ENCODE measurements around the gene POLR3K. TPM values are rescaled to one million over a fixed set of nuclear protein-coding genes. Genes with fewer than 3 reads are reported as not detected.

POLR3K gene
- 10 to 100 TPM; 31.1 to 35.8 TPM for total RNA-seq
- 18.0 TPM for polyA plus RNA-seq (2013, experiment 1 of 2)
- 16.7 TPM for polyA plus RNA-seq (2013, experiment 2 of 2)
- long read RNA-seq, experiment 1, transcript POLR3K-201 (3 exons, 1,392 nt), result major isoform, 27 of 27 reads
- long read RNA-seq, experiment 1, partial matches to known transcripts, result 0 of 27 reads
- long read RNA-seq, experiment 1, other reads (novel, unspliced or antisense), result 0 of 27 reads
- long read RNA-seq, experiment 2, transcript POLR3K-201 (3 exons, 1,392 nt), result major isoform, 39 of 40 reads
- long read RNA-seq, experiment 2, partial matches to known transcripts, result 0 of 40 reads
- long read RNA-seq, experiment 2, other reads (novel, unspliced or antisense), result 1 of 40 reads
- long read RNA-seq, experiment 3, transcript POLR3K-201 (3 exons, 1,392 nt), result major isoform, 26 of 27 reads
- long read RNA-seq, experiment 3, partial matches to known transcripts, result 1 of 27 reads
- long read RNA-seq, experiment 3, other reads (novel, unspliced or antisense), result 0 of 27 reads
- long read RNA-seq, experiment 4, transcript POLR3K-201 (3 exons, 1,392 nt), result major isoform, 26 of 27 reads
- long read RNA-seq, experiment 4, partial matches to known transcripts, result 0 of 27 reads
- long read RNA-seq, experiment 4, other reads (novel, unspliced or antisense), result 1 of 27 reads

DNA sequence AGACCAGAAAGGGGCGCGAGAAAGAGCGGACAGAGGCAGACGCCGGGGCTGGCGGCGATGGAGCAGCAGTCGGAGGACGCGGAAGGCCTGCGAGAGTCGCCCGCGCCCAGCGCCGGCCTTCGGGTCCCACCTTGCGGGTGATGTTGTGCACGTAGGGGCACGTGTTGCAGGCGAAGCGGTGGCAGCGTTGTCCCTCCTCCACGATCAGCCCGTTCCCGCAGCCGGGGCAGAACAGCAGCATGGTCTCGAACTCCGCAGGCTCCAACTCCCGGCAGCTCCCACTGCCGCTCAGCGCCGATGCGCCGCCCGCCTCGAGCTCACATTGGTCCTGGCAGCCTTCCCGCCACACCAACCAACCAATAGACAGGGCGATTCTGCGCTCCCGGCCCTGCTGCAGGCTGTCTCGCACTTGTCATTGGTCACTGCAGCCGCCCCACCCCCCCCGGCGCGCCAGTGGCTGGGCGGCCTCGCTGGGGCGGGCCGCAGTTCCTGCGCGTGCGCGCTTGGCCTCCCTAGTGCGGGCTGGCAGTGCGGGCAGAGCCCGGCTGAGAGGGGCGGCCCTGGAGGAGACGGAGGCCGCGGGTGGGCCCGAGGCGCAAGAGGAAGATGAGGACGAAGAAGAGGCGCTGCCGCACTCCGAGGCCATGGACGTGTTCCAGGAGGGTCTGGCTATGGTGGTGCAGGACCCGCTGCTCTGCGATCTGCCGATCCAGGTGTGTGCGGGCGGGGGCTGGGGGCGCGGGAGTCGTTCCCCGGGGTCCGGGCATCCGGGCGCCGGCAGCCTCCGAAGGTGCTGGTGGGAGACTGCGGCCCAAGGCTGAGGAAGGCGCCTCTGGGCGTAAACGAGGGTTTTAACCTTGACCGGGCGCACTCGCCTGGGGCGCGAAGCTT lies at the start of gene POLR3K, which contains the start of gene SNRNP25:
POLR3K (minus strand) TSS at position 263 of the 891 bp plus-strand sequence; CDS start at position 241, 22 bp downstream.
SNRNP25 (plus strand) TSS at position 483 of the 891 bp plus-strand sequence; CDS start at position 672, 189 bp downstream.
- Mint-ChIP-seq H3K4me3 (peak within 1 kb of the TSS; percentile 97), H3K4me1 (peaks cover 13% of the 10 kb centered on the region), H3K27me3 (ENCODE audit: insufficient read depth) (no peaks in the 10 kb centered on the region), H3K9me3 (peaks cover 2% of the 10 kb centered on the region), H3K36me3 (ENCODE audit: low read depth) (peaks cover 46% of the 10 kb centered on the region), H3K27ac (peak within 1 kb of the TSS; percentile 99)
- DNase-seq, result peak; percentile 100
- H3K4me3 ChIP-seq (ENCODE audit: low read length), result peak within 1 kb of the TSS; percentile 81
- TF ChIP-seq, protein P1, sequence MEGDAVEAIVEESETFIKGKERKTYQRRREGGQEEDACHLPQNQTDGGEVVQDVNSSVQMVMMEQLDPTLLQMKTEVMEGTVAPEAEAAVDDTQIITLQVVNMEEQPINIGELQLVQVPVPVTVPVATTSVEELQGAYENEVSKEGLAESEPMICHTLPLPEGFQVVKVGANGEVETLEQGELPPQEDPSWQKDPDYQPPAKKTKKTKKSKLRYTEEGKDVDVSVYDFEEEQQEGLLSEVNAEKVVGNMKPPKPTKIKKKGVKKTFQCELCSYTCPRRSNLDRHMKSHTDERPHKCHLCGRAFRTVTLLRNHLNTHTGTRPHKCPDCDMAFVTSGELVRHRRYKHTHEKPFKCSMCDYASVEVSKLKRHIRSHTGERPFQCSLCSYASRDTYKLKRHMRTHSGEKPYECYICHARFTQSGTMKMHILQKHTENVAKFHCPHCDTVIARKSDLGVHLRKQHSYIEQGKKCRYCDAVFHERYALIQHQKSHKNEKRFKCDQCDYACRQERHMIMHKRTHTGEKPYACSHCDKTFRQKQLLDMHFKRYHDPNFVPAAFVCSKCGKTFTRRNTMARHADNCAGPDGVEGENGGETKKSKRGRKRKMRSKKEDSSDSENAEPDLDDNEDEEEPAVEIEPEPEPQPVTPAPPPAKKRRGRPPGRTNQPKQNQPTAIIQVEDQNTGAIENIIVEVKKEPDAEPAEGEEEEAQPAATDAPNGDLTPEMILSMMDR (conservative IDR thresholded peaks at IDR 0.05), result no peak
- no peaks in the 10 kb centered on the region for H3K4me1 ChIP-seq (ENCODE audit: control insufficient read depth, insufficient read depth, low read length)
- H3K9ac ChIP-seq (ENCODE audit: extremely low read depth, low read length, poor library complexity, severe bottlenecking), result peak within 1 kb of the TSS; percentile 62
- no peaks in the 10 kb centered on the region for H3K27me3 ChIP-seq (ENCODE audit: control insufficient read depth, insufficient read depth, low read length, poor library complexity, severe bottlenecking)
- H3K27ac ChIP-seq (ENCODE audit: low read depth, low read length), result peak within 1 kb of the TSS; percentile 78
- peaks cover 43% of the 10 kb centered on the region for H3K36me3 ChIP-seq (ENCODE audit: control insufficient read depth, insufficient read depth, low read length)
- H3K9me3 ChIP-seq (ENCODE audit: control insufficient read depth, low read length), result no peaks in the 10 kb centered on the region
- WGBS, 2 experiments (ENCODE audit: insufficient coverage in 1 of 2, insufficient read length in 1 of 2), result 9 to 32% methylated on average over 34 to 87 of the region's 91 CpGs

DNA sequence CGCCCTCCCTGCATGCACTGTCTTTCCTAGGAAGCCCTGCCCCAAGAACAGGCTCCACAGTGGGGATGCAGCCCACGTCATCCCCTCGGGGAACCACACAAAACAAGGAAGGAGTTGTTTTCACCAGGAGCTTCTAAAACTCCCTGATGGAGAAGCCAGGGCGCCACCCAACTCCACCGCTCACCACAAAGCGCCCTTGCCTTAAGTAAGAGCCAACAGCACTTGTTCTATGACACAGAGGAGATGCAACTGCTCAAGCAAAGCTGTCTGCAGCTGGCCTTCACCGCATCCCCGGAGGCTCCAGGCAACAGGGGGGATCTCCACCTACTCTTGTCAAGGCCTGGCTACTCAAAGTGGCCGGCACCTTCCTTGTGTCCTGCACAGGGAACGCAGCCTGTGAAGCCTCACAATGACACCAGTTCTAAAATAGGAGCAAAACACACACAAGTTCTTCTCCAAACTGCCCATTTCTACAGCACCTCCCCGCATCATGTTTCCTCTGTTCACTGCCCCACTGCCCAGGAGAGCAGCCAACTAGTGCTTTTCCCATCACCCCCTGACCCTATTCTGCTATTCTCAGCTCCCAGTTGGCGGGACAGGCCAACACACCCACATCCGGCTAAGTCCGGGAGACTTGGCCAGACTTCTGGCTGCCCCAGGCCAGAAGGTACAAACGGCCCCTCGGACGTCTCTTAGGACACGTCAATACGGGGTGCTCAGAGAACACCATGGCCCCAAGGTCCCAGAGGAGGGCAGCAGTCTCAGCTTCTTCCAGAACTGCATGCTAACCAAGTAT lies 48.9 kb upstream of the POLR3K start:
- H3K4me3 Mint-ChIP-seq, result no peak overlapping the region
- Histone ChIP-seq H3K36me3 (ENCODE audit: control insufficient read depth, insufficient read depth, low read length) (peaks cover 5% of the 10 kb centered on the region), H3K9me3 (ENCODE audit: control insufficient read depth, low read length) (no peaks in the 10 kb centered on the region), H3K9ac (ENCODE audit: extremely low read depth, low read length, poor library complexity, severe bottlenecking) (no peak overlapping the region), H3K4me1 (ENCODE audit: control insufficient read depth, insufficient read depth, low read length) (peaks cover 3% of the 10 kb centered on the region), H3K27me3 (ENCODE audit: control insufficient read depth, insufficient read depth, low read length, poor library complexity, severe bottlenecking) (no peaks in the 10 kb centered on the region), H3K4me3 (ENCODE audit: low read length) (no peak overlapping the region), H3K27ac (ENCODE audit: low read depth, low read length) (no peak overlapping the region)
- no peaks in the 10 kb centered on the region for H3K27me3 Mint-ChIP-seq (ENCODE audit: insufficient read depth)
- no peak overlapping the region for H3K27ac Mint-ChIP-seq
- TF ChIP-seq, protein P1 (conservative IDR thresholded peaks at IDR 0.05), result no peak
- H3K9me3 Mint-ChIP-seq, result no peaks in the 10 kb centered on the region
- peaks cover 31% of the 10 kb centered on the region for H3K36me3 Mint-ChIP-seq (ENCODE audit: low read depth)
- no peak for DNase-seq
- 92 to 96% methylated on average over 12 to 19 of the region's 19 CpGs for WGBS, 2 experiments (ENCODE audit: insufficient coverage in 1 of 2, insufficient read length in 1 of 2)
- no peaks in the 10 kb centered on the region for H3K4me1 Mint-ChIP-seq
